NCI-H460 (cell line): ENCODE results near the gene BCL2L11. TPM values are rescaled to one million over a fixed set of nuclear protein-coding genes. Genes with fewer than 3 reads are reported as not detected.

ENCODE experiments used
- DNase-seq: peaks from one replicate; pipeline ENCODE4 v3.0.0-alpha.2; 2016; ENCODE audit warnings: low read depth; ENCODE audit errors: extremely low read depth
- total RNA-seq: library from RNA; depleted of rRNA; stranded (reverse); fragments of >200 nt; shearing (Covaris generic); gene quantifications from 2 replicates; pipeline ENCODE4 v1.2.3, GENCODE V29; 2014

The BCL2L11 gene
- total RNA-seq, 1 experiment from 2014 or later: 3.8 TPM

DNA sequence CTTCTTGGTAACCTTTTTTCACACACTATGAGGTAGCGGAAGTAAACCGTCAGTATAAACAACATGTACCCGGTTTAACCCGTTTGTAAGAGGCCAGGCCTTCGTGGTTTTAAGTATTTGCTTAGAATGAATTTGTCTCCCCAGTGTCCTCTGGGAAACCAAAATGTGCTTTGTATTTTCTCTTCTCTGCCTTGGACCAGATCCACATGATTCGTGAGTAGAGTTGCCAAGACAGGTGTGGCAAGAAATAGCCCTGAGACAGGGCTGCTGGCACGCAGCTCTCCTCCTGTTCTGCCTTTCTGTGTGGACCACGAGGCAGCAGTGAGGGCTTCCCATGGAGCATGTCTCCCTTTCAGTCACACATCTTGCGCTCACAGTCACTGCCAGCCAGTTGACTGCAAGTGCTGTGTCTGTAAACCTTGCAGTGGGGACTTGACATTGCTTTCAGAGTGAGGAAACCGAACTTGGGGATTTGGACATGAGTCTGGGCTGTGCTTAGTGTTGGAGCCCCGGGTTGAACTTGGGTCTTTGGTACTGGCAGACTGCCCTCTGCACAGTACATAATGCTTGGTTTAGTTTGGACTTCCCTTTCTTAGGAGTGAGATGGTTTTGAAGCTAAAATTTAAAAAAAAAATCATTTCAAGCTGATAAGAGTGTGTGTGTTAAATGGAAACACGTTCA lies 19.1 kb downstream of the BCL2L11 start:
- no peak for DNase-seq

DNA sequence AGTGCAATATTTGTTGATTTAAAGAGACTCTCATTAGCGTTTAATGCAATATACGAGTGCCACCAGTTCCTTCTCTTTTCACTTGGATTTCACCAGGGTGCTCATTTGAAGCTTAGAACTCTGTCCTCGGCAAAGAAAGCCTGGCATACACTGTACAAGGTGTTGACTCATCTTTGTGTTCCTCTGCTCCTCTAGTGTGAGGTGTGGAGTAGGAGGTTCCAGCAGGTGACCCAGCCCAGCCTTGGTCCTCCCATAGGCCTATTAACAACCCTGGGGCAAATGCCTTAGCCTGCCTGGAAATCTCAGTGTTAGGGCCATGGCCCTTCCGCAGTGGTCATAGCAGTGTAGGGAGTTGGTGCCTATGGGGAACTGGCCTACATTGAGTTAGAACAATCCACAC lies 20.1 kb downstream of the BCL2L11 start:
- DNase-seq: no peak

DNA sequence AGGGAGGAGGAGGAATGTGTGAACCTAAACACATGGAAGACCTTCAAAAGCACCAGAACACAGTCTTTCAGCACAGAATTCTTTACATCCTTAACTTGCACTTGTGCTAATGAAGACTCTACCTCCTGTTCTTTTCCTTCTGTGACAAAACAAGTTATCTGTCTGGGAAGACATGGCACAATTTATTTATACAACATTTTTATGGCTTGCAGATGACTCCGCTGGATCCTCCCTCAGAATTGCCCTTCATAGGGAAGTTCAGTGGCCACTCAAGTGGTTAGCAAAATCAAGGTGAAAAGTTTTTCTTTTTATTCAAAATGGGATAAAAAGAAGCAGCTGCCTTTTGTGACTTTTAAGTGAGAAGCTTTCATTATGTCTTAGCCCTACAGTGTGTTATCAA lies 21.4 kb downstream of the BCL2L11 start:
- no peak for DNase-seq

DNA sequence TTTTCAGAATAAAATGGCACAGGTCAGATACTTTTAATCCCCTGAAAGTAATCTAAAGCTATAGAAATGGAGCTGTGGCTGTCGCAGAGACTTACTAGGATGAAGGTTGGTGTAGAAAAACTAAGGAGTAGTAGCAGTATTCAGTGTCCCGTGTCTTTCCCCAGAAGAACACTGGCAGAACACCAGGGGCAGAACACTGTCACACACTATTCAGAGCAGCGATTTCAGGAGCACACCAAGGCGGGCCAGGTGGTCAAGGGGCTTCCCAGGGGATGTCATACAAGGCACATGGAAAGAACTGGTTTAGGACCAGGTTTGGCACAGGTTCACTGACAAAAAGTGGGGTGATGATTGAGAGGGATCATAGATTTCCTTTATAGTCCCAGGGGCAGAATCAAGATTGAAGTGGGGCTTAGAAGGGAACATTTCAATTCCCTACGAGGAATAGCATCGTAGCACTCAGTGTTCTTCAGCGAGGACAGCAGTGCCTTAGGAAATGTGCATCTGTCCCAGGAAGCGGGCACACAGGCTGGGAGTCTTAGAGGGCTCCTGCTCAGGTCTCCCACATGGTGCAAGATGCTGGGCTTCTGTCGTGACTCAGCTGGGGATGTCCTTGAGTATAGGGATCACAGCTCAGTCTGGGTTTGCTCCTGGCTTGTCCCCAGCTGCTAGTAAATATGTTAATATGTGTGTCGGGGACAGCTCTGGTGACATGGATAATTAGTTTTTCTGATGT lies 22.6 kb downstream of the BCL2L11 start:
- DNase-seq: no peak

DNA sequence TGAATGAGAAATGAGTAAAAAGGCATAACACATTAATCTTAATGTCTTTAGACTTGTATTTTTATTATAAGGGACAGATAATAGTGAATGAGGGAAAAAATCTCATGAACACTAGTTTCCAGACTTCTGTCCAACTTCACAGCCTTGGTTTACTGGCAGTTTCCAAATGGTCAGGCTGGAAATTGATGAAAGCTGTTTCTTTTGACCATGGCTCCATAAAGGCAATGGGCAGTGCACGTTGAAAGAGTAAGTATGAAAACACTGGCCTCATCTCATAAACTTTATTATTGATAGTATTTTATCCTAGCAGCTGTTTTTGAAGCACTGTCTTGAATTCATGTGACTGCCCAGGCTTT lies 23.1 kb downstream of the BCL2L11 start:
- DNase-seq: no peak

DNA sequence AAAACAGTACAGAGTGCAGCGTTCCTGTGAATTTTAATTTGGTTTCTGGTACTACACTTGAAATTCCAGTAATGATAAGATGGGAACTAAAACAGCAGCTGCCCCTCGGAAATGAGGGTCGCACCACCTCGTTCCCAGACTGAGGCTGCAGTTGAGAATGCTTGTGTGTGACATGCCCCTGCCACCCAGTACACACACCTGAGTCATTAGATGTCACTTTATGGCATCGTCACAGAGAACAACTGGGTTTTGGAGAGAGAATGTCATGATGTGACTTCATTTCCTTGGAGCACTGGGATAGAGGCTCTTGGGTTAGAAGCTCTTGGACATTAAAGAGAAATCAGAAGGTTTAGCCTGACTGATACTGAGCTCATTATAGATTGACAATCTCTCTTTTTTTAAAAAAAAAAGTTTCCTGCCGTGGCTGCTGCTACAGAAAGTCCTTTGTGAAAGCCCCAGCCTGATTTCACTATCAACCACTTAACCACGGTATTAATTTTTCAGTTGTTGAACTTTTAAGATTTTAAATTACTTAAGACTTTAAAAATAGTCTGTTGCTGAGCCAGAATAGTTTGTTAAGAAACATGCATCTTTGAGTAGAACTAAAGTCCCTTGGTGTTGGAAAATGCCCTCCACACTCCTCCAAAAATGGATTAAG lies 24.5 kb downstream of the BCL2L11 start:
- no peak for DNase-seq

DNA sequence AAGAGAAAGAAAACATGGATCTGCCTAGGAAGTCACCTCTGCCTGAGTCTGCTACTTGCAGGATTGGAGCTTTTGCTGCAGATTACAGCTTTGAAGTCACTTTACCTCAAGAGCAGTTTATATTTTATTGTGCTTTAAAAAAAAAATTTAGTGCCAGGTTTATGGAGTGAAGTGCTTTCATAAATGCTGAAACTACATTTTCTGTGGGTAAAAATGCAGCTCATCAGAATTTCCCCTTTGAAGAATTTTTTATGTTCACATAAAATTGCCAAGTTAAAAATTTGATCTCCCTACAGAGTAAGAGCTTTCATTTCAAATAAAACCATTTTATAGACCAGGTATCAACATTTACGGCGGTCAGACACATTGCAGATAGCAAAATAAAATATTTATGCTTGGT lies 25.2 kb downstream of the BCL2L11 start:
- DNase-seq: no peak

DNA sequence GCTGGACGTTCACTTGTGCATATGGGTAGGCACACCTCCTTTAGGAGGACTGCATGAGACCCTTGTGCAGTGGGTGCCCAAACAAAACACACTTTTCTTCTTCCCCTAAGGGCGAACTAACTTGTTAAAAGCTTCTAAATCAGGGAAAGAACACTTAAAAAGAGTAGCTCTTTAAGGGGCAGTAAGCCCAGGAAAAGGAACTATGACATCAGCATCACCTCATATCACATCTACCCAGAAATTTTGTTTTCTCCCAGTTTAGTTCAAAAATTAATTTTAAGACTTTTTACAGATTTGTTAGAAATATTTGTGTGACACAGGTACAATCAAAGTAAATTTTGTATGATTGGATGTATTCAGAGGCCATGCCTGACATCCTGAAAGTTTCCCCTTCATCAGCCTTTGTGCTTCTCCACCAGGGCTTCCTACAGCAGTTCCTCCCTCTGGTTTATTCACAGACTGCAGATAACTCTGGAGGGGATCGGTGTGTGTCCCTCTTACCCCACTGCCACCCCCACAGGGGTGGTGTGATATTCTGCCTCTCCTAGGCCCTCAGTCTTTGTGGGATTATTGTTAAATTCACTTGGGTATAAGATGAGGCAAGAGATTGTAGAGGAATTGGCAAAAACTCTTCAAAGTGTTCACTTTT lies 27.6 kb downstream of the BCL2L11 start:
- DNase-seq: no peak

DNA sequence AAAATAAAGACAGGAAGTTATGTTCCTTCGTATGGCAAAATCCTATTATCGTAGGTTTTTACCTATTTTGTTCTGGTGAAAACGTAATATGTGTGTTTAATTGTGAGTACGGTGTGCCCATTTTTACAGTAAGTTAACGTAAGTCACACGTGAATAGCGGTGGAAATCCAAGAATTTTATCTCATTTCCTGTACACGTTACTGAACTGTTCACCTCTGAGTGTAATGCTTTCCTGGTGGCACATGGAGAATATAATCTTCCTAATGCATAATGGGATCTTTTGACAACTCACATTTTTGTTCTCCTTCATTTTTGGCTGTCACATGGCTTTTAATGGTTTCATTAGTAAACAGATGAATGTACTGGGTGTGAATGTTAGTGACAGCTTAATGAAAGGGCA lies 28.2 kb downstream of the BCL2L11 start:
- no peak for DNase-seq

DNA sequence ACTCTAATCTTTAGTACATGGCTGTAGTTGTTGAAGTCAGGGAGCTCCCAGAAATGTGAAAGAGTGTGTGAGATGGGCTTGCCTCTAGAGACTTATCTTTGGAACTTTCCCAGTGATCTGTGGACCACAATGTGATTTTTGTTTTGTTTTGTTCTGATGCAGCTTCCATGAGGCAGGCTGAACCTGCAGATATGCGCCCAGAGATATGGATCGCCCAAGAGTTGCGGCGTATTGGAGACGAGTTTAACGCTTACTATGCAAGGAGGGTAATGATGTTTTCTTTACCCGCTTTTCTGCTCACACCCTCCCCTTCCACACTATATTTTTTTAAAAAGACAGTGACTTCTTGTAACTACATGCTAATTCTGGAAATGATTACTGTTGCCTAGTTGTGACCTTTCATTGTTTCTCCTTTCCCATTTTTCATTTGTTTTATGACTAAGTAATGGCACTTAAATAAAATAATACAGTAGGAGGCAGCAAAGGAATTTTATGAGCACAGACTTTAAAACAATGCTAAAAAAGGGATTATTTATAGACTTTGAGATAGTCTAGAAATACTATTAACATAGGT lies 29.3 kb downstream of the BCL2L11 start:
- DNase-seq: no peak

DNA sequence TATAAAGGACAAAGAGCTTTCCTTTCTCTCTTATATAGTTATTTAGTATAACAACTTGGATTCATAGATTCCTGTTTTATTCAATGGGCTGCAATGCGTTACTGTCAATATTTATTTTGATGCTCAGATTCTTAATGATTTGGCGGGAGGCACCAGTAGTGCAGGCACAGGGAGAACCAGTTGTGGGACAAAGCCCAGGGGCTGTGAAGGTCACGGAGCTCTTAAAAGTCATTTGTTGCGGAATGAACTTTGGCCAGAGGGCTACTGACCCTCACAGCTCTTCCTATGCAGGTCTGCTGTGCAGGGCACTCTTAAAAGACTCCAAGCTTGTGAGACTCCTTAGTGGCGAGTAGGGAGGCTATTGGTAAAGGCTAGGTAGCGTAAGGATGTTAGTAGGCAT lies 34.0 kb downstream of the BCL2L11 start:
- DNase-seq: no peak

DNA sequence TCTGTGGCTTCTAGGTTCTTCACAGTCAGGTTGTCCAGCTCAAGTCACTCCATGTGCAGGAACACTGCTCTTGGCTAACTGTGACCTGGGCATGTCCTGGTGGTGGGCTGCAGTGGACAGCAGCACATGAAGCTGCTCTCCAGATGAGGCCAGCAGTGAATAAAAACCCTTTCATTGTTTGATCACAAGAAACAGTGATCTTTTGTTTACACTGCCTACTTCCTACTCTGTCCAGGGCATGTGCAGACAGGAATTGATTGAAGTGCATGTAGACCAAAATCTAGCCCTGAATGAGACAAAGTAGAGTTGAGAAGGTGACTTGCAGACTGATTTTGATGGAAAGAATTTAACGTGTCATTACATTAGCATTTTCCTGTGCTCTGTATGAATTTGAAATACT lies 34.9 kb downstream of the BCL2L11 start:
- DNase-seq: no peak

DNA sequence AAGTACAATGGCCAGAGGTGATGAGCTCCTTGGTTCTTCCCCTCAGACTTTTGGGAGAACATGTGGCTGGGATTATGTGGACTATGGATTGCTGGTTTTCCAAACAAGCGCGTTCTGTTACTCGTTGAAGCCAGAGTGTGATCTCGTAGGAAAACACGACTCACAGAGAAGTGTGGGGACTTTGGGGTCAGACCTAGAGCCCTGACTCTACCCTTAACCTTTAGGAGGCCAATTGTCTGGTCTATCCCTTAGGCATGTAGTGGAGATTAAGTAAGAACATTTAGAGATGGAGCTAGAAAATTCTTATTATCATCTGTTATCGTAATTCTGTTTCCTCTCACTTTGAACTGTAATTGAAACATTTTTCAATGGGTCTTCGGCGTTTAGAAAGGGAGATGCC lies 35.8 kb downstream of the BCL2L11 start:
- no peak for DNase-seq

DNA sequence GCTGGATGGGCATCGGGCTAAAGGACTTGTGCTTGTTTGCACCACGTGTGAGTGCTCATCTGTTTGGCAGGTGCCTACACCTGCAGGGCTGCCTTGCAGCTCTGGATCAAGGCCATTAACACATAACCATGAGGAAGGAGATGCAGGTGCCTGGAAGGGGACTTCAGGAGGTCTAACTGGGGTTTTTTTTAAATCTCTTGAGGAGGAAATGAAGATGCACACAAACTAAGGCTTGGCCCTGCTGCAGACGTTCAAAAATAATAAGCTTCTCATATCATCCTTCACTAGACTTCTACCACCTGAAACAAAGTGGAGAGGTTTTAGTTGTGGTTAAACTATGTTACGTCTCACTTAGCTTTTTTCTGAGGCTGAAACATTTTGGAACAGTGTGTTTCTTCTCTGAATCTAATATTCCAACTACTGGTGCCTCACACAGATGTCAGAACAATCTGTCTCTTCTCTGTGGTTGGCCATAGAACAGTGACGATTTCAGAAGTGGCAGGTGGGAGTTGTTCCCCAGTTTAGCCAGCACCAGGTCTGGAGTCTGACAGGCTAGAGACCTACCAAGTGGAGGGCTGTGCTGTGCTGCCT lies 36.5 kb downstream of the BCL2L11 start:
- DNase-seq: no peak

DNA sequence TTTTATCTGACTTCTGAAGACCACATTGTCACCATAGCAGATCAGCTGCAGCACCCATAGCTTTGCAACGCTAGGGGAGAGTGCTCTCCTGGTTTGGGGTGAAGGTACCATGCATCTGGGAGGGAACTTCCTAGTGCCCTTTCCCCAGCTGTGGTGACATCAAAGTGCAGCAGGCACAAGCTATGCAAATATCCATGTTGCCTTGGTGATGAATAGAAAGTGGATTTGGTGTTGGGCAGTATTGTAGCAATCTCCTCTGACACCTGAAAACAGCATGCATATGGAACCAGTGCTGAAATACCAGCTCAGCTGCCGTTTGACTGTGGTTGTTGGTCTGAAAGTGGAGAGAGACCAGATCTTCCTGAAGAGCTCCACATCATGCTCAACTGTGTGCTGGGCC lies 37.1 kb downstream of the BCL2L11 start:
- DNase-seq: no peak

DNA sequence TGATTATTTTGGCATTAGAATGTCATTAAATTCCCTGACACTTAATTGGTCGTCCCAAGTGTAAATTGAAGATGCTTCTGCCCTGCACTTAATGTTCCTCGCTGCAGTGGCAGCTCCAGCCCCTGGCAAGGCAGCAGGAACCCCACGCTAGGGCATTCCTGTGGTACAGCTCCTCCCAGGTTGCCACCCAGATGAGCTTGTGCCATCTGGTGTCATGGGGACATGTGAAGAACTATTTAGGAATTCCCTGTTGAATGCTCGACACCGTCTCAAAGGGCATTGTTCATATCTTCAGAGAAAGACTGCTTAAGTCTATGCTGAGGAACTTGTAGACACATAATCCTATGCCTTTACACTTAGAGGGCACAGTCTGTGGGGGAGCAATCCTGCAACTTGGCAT lies 38.9 kb downstream of the BCL2L11 start:
- no peak for DNase-seq

DNA sequence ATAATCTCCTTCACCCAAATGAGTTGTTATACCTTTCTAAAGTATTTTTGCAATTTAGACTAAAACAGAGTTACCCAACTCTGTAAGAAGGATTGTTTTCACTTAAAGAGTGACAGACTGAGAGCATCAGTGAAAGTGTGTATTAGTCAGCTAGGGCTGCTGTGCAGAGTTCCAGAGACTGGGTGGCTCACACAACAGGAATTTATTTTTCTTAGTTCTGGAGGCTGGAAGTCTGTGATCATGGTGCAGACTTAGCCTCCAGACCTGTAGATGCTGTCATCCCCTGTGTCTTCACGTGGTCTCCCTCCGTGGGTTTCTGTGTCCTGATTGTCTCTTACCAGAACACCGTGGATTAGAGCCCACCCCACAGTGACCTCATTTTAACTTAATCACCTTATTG lies 40.0 kb downstream of the BCL2L11 start:
- no peak for DNase-seq

DNA sequence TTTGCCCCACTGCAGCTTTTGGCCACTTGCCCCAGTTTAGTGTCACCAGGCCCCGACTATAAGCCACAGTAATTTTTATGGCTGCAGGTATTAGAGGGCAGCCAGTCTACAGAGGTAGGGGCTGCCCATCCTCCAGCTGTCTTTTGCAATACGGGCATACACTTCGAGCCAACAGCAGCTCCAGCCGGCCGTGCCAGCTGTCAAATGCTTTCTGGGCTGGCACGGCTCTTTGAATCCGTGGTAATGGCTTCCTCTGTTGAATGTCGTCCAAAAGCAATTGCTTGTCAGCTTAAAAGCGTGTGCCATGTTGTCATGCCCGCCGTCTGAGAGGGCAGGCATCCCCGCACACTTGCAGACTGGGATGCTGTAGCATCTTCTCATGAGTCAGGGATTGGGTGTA lies 41.3 kb downstream of the BCL2L11 start:
- no peak for DNase-seq

DNA sequence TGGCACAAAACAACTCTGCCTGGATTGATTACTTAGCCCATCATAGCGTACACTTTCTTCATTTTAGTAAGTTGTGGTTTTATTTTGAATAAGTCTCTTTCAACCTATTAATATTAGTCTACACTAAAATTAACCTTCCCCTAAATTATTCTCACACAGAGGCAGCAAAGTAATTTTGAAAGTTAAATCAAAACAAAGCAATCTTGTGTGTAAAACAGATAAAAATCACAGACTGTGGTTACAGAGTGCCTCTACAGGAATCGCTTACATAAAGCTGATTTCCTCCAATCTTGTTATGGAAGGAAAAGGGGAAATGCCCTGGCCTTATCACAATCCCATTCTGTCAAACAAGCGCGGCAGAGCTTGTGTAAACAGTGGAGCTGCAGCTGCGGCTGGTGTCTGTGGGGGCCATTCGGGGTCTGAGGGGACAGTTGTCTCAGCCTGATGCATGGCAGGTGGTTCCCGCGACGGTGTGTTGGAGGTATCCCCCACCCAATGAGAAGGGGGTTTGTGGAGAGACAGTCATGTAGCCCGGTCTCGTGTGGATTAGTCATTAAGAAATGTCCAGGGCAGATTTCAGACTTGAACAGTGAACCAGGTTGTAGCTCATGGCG lies 42.1 kb downstream of the BCL2L11 start:
- no peak for DNase-seq

DNA sequence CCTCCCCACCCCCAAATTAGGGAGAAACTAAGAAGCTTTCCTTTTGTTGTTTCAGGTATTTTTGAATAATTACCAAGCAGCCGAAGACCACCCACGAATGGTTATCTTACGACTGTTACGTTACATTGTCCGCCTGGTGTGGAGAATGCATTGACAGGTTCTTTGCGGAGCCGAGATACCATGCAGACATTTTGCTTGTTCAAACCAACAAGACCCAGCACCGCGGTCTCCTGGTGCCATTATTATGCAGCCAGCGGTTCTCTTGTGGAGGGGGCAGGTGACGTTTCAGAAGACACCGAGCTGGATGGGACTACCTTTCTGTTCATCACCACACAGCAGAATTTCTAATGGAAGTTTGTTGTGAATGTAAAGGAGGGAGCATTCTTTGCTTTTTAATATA lies 43.4 kb downstream of the BCL2L11 start:
- DNase-seq: no peak
